Dendritic cell treated with granulocyte-macrophage colony-stimulating factor and Interleukin-4, amounts not matched to agents 40 ng/mL and 50 ng/mL, for 4 days (primary cell): ENCODE data around the gene S100A4.

Experiments used
- H3K27ac Mint-ChIP-seq: one replicate; pipeline ENCODE4 v1.8.0; 2022; ENCODE audit warnings: mild to moderate bottlenecking, mixed read lengths
- H3K27me3 Mint-ChIP-seq: one replicate; pipeline ENCODE4 v1.8.0; 2022; ENCODE audit warnings: mild to moderate bottlenecking, mixed read lengths
- H3K36me3 Mint-ChIP-seq: one replicate; pipeline ENCODE4 v1.8.0; 2022; ENCODE audit warnings: low read depth, mixed read lengths
- H3K4me1 Mint-ChIP-seq: one replicate; pipeline ENCODE4 v1.8.0; 2022; ENCODE audit warnings: low read depth, mixed read lengths
- H3K4me3 Mint-ChIP-seq: one replicate; pipeline ENCODE4 v1.8.0; 2022; ENCODE audit warnings: mild to moderate bottlenecking, moderate library complexity, mixed read lengths
- H3K9me3 Mint-ChIP-seq: one replicate; pipeline ENCODE4 v1.8.0; 2022; ENCODE audit warnings: mixed read lengths
- intact Hi-C: fragments of 100-400 bp; cut with micrococcal nuclease; formaldehyde crosslinking; loops from one replicate; pipeline ENCODE4 v1.15.0; 2022

Gene S100A4

GRCh38 chr1:153547560-153548551, 2.2 kb upstream of the S100A4 start:
- intact Hi-C loops, result no loop called here
- Mint-ChIP-seq H3K27ac (peak overlapping the region; percentile 94), H3K9me3 (no peaks in the 10 kb centered on the region), H3K27me3 (no peaks in the 10 kb centered on the region), H3K4me1 (peaks cover 96% of the 10 kb centered on the region), H3K36me3 (peaks cover 32% of the 10 kb centered on the region), H3K4me3 (no peak overlapping the region)

- Mint-ChIP-seq H3K27ac (peak overlapping the region; percentile 94), H3K36me3 (peaks cover 37% of the 10 kb centered on the region), H3K4me1 (peaks cover 97% of the 10 kb centered on the region), H3K4me3 (peak overlapping the region; percentile 97), H3K9me3 (no peaks in the 10 kb centered on the region), H3K27me3 (no peaks in the 10 kb centered on the region)
- intact Hi-C loops, result no loop called here
Observed at GRCh38 chr1:153546796-153547559, 1.4 kb upstream of the S100A4 start.

DNA sequence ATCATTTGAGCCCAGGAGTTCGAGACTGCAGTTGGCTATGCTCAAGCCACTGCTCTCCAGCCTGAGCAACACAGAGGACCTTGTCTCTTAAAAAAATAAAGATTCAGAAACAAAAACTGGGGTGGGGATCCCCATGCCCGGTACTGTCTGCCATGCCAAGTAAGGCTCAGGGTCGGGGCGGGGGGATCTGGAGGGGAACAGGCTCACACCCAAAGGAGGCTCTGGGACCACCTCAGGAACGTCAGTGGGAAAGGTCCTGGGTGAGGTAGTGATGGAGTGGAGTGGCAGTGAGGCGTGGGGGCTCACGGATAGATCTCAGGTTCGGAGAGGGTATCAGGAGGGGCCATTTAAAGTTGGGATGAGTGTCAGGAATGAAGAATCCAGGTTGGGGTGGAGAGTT, 765 bp upstream of the S100A4 start:
- Mint-ChIP-seq H3K9me3 (no peaks in the 10 kb centered on the region), H3K27ac (peak overlapping the region; percentile 94), H3K36me3 (peaks cover 37% of the 10 kb centered on the region), H3K4me1 (peaks cover 99% of the 10 kb centered on the region), H3K27me3 (no peaks in the 10 kb centered on the region), H3K4me3 (peak overlapping the region; percentile 97)
- intact Hi-C loops, result no loop called here

DNA sequence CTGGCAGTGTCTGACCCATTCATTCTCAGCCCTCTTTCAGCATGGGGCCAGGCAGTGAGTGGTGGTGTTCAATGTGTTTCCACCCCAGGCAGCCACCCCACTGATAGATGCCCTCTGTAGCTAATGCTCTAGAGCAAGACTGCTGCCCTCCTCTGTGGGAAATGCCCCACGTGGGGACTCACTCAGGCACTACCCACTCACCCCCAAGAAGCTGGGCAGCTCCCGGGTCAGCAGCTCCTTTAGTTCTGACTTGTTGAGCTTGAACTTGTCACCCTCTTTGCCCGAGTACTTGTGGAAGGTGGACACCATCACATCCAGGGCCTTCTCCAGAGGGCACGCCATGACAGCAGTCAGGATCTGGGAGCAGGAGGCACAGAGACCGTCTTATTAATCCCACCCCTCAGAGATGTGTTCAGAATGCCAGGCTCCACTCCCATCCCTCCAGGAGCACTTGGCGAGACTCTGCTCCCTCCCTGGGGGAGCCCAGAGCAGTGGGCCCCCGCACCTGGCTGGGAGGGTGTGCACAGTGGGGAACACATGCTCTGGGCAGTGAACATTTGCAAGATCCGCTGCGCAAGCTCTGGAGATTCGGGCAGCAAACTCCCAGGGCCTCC, 1.0 kb downstream of the S100A4 start:
- Mint-ChIP-seq H3K36me3 (peaks cover 40% of the 10 kb centered on the region), H3K27ac (peak overlapping the region; percentile 94), H3K4me1 (peaks cover 99% of the 10 kb centered on the region), H3K9me3 (no peaks in the 10 kb centered on the region), H3K4me3 (peak overlapping the region; percentile 97), H3K27me3 (no peaks in the 10 kb centered on the region)
- intact Hi-C loops, result no loop called here

- H3K27me3 Mint-ChIP-seq, result no peaks in the 10 kb centered on the region
- intact Hi-C loops, result no loop called here
- H3K9me3 Mint-ChIP-seq, result no peaks in the 10 kb centered on the region
- H3K4me3 Mint-ChIP-seq, result peak overlapping the region; percentile 97
- H3K4me1 Mint-ChIP-seq, result peaks cover 95% of the 10 kb centered on the region
- H3K36me3 Mint-ChIP-seq, result peaks cover 43% of the 10 kb centered on the region
- peak overlapping the region; percentile 94 for H3K27ac Mint-ChIP-seq
Observed at GRCh38 chr1:153543736-153544135, 1.9 kb downstream of the S100A4 start.

DNA sequence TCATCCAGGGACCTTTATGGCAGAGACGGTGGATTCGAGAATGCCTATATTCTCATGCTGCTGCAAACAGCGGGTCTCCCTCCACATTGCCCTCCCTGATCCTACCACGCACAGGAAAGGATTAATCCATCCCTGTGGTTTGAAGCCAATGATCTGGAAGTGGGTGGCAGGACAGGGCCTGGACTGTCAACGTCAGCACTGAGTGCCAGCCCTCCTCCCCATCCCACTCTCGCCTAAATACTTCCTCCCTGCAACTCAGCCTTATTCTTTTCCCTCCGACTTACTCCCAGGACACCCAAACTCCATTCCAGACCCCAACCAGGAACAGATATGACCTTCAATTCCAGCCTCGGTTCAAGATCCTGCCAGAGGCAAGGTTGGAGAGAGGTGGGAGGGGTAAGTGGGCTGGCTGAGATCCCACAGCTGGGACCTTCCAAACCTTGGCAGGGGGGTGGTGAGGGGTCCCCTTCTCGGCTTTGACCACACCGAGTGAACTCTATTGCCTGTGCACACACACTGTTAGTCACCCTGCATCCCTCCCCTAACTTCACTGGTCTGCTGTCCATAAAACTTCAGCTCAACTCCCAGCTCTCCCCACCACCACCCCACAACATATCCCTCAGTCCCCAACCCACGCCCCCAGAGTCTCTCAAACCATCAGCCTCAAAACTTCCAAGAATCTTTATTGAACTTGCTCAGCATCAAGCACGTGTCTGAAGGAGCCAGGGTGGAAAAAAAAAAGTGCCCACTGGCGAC, 2.5 kb downstream of the S100A4 start:
- H3K36me3 Mint-ChIP-seq, result peaks cover 43% of the 10 kb centered on the region
- intact Hi-C loops, result no loop called here
- H3K4me3 Mint-ChIP-seq, result peak overlapping the region; percentile 97
- H3K9me3 Mint-ChIP-seq, result no peaks in the 10 kb centered on the region
- peak overlapping the region; percentile 94 for H3K27ac Mint-ChIP-seq
- peaks cover 95% of the 10 kb centered on the region for H3K4me1 Mint-ChIP-seq
- no peaks in the 10 kb centered on the region for H3K27me3 Mint-ChIP-seq

- Mint-ChIP-seq H3K9me3 (no peaks in the 10 kb centered on the region), H3K27ac (peak overlapping the region; percentile 94), H3K36me3 (peaks cover 43% of the 10 kb centered on the region), H3K4me3 (peak overlapping the region; percentile 97), H3K4me1 (peaks cover 95% of the 10 kb centered on the region), H3K27me3 (no peaks in the 10 kb centered on the region)
- intact Hi-C loops, result no loop called here
Observed at GRCh38 chr1:153541641-153542590, 3.7 kb downstream of the S100A4 start.

DNA sequence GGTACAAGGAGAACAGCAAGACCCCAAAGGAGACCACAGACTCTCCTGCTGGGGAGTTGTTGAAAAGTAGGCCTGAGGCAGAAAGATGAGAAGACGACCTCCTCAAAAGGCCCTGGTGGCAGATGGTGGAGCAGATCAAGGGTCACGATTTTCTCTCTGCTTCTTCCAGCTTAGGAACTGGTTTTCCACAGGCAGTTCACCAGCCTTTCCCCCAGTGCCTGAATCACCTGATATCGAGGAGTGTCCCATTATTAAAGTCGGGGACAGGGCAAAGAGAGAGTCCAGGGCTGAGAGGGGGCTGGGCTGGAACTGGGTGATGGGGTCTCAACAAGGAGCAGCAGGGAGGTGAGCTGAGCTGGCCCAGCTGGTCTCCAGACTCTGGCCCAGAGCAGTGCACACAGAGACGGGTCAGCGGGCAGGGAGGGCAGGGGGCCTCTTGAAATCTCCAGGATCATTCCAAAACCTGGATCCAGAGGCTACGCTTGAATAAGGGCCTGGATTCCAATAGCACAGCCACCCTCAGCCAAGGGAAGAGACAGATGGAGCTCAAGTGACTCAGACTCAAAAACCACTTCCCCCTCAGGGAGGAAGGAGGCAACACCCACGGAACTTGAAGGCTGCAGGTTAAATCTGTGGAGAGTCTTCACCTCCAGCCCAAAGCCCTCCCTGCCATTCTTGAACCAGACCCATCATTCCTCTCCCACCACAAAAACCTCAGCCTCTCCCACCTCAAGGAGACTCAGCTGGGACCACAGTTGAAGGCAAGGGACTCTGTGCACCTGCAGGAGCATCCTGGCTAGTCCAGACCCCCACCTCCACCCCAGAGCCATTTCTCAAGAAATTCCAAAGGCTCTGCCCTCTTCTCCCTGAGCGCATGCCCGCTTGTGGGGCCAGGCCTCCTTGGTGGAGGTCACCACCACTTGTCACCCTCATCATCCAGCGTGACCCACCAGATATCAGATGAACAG, 4.9 kb downstream of the S100A4 start, which contains the start of gene S100A5:
Gene S100A5, minus strand, starts transcription at position 541 of the 968 bp plus-strand sequence. CDS start 743 bp downstream, outside the sequence.
- Mint-ChIP-seq H3K4me1 (peaks cover 92% of the 10 kb centered on the region), H3K27ac (peak within 1 kb of the TSS; percentile 94), H3K27me3 (no peaks in the 10 kb centered on the region), H3K36me3 (peaks cover 46% of the 10 kb centered on the region), H3K9me3 (no peaks in the 10 kb centered on the region), H3K4me3 (peak within 1 kb of the TSS; percentile 97)
- intact Hi-C loops, result no loop called here

DNA sequence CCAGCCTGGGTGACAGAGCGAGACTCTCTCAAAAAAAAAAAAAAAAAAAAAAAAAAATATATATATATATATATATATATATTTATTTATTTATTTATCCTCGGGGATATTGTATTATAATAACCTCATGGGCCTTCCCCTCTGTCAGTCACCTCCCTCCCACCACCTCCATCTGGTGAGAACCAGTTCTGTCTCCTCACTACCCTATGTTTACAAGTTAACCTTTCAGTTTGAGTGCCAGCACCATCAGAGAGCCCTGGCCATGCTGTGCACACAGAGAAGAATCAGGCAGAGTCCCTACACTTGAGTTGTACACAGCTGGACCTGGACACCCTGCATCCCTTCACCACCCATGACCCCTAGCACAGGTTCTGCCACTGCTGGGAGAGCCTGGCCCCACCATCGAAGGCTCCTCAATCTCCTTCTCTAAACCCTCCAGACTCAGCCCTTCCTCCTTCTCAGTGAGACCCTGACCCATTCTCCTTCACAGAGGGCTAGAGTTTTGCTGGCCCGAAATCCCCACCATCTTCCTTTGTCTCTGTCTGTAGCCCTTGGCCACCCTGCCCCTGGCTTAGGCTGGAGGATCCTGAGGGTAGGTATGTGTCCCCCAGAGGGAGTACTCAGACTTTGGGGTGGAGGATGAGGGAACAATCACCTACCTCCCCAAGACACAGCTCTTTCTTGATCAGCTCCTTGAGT, 6.1 kb downstream of the S100A4 start:
- H3K4me3 Mint-ChIP-seq, result no peak overlapping the region
- H3K9me3 Mint-ChIP-seq, result no peaks in the 10 kb centered on the region
- H3K27ac Mint-ChIP-seq, result peak overlapping the region; percentile 94
- no peaks in the 10 kb centered on the region for H3K27me3 Mint-ChIP-seq
- intact Hi-C loops, result no loop called here
- H3K4me1 Mint-ChIP-seq, result peaks cover 89% of the 10 kb centered on the region
- H3K36me3 Mint-ChIP-seq, result peaks cover 46% of the 10 kb centered on the region

DNA sequence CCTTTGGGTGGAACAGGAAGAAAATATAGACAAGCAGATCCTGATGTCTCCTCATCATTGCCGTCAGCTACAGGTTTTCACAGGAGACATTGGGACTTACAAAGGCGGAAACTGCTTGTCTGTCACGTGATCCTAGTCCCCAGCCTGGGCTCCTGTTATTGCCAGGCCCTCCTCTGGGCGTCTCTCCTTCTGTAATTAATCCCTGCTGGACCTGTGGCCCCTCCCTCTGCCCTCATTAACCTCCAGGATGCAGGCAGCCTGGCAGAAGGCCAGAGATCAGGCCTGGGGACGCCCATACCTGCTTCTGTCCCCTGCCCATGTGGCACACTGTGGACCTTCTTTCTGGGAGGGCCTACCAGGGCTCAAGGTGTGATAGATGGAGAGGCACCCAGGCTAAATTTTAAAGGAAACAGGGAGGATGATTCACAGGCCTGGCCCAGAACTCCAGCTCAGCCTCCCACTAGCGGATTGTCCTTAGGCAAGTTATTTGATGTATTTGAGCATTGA, 7.2 kb downstream of the S100A4 start:
- H3K27me3 Mint-ChIP-seq, result no peaks in the 10 kb centered on the region
- H3K4me3 Mint-ChIP-seq, result no peak overlapping the region
- intact Hi-C loops, result no loop called here
- peak overlapping the region; percentile 91 for H3K27ac Mint-ChIP-seq
- no peaks in the 10 kb centered on the region for H3K9me3 Mint-ChIP-seq
- H3K36me3 Mint-ChIP-seq, result peaks cover 46% of the 10 kb centered on the region
- peaks cover 89% of the 10 kb centered on the region for H3K4me1 Mint-ChIP-seq

GRCh38 chr1:153537376-153537730, 8.3 kb downstream of the S100A4 start:
- Mint-ChIP-seq H3K4me1 (peaks cover 89% of the 10 kb centered on the region), H3K27ac (peak overlapping the region; percentile 91)

More at GRCh38 chr1:153537376-153537730, 8.3 kb downstream of the S100A4 start:
- Mint-ChIP-seq H3K36me3 (peaks cover 42% of the 10 kb centered on the region), H3K9me3 (no peaks in the 10 kb centered on the region), H3K27me3 (no peaks in the 10 kb centered on the region), H3K4me3 (no peak overlapping the region)
- intact Hi-C loops, result no loop called here
